Tibial nerve (tissue), 4 donors: ENCODE results near the gene LDB3. TPM values are rescaled to one million over a fixed set of nuclear protein-coding genes. Genes with fewer than 3 reads are reported as not detected.

Source experiments
- DNase-seq, 2 donors: peaks; one replicate each; pipeline ENCODE4 v3.0.0-alpha.2; 2019; ENCODE audit warnings: low spot score in 2 of 2
- H3K27ac ChIP-seq, 4 donors: fragments of 200-600 bp; sonication (generic) in 3 of 4; one replicate each; pipeline ENCODE4 v1.5.1; 2017 to 2019; ENCODE audit warnings: mild to moderate bottlenecking in 1 of 4
- H3K27me3 ChIP-seq, 2 donors: fragments of 200-600 bp; sonication (generic) in 1 of 2; one replicate each; pipeline versions ENCODE4 v1.5.1 to v1.6.0; 2017 to 2019
- H3K36me3 ChIP-seq, 3 donors: fragments of 200-600 bp; sonication (generic); one replicate each; pipeline ENCODE4 v1.5.1; 2018 to 2019
- H3K4me1 ChIP-seq, 4 donors: fragments of 200-600 bp; sonication (generic) in 3 of 4; one replicate each; pipeline ENCODE4 v1.5.1; 2017 to 2019
- H3K4me3 ChIP-seq, 4 donors: fragments of 200-600 bp; sonication (generic) in 3 of 4; one replicate each; pipeline ENCODE4 v1.5.1; 2017 to 2019; ENCODE audit warnings: mild to moderate bottlenecking in 1 of 4, moderate library complexity in 1 of 4
- H3K9me3 ChIP-seq, 4 donors: fragments of 200-600 bp; sonication (generic) in 3 of 4; one replicate each; pipeline ENCODE4 v1.5.1; 2017 to 2019
- EP300 ChIP-seq, 2 donors: sonication (generic); formaldehyde crosslinking; IDR thresholded peaks; one replicate each; pipeline ENCODE4 v1.6.1; 2017; ENCODE audit warnings: antibody characterized with exemption in 2 of 2, mild to moderate bottlenecking in 1 of 2
- POLR2A ChIP-seq, 2 donors: fragments of 450-650 bp; IDR thresholded peaks; one replicate each; pipeline ENCODE4 v1.6.1; 2017; ENCODE audit warnings: antibody characterized with exemption in 2 of 2, mild to moderate bottlenecking in 2 of 2, moderate library complexity in 2 of 2
- WGBS, 2 donors: methylation state at CpG; one replicate each; pipeline ENCODE4 v1.1.5; 2018; 5-methylcytosine and 5-hydroxymethylcytosine counted together
- total RNA-seq, 4 donors: library from RNA; depleted of rRNA; stranded (reverse); fragments of >200 nt; gene quantifications; one replicate each; pipeline ENCODE4 v1.1.0, GENCODE V29; 2016
- TF ChIP-seq, protein P1 (sequence below), 5 experiments: fragments of 200-600 bp in 3 of 5; fragments of 450-650 bp in 2 of 5; sonication (generic) in 3 of 5; IDR thresholded peaks; one replicate each; pipeline ENCODE4 v1.5.1; 2016 to 2019; ENCODE audit warnings: antibody characterized with exemption in 5 of 5, mild to moderate bottlenecking in 3 of 5, moderate library complexity in 2 of 5

LDB3 gene
- total RNA-seq, 4 donors from 2014 or later, result 5.4 to 18.6 (median 7.5) TPM

DNA sequence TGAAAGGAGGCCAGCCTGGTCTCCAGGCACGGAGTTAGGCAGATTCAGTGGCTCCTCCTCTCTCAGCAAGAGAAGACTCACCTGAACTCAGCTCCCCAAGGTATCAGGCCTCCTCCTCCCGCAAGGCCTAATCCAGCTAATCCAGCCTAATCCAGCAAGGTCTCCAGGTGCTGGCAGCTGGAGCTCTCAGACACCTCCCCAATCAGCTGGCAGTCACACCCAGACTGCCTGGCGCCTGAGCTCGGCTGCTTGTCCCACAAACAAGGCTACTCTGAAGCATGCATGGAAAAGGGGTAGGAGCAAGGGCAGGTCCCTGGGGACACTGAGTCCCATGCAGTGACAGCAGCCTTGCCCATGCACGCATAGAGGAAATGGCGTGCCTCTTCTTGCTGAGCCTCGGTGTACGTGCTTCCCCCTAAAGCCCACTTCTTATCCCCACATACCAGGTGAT, 17.3 kb upstream of the LDB3 start:
- DNase-seq, result no peak
- peaks cover 0 to 47% (median 5%) of the 10 kb centered on the region in 4 donors for H3K4me1 ChIP-seq
- TF ChIP-seq, protein P1, sequence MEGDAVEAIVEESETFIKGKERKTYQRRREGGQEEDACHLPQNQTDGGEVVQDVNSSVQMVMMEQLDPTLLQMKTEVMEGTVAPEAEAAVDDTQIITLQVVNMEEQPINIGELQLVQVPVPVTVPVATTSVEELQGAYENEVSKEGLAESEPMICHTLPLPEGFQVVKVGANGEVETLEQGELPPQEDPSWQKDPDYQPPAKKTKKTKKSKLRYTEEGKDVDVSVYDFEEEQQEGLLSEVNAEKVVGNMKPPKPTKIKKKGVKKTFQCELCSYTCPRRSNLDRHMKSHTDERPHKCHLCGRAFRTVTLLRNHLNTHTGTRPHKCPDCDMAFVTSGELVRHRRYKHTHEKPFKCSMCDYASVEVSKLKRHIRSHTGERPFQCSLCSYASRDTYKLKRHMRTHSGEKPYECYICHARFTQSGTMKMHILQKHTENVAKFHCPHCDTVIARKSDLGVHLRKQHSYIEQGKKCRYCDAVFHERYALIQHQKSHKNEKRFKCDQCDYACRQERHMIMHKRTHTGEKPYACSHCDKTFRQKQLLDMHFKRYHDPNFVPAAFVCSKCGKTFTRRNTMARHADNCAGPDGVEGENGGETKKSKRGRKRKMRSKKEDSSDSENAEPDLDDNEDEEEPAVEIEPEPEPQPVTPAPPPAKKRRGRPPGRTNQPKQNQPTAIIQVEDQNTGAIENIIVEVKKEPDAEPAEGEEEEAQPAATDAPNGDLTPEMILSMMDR (IDR thresholded peaks at IDR 0.05), result no peak
- TF ChIP-seq POLR2A (IDR thresholded peaks at IDR 0.05) (no peak), EP300 (IDR thresholded peaks at IDR 0.05) (no peak)
- no peak overlapping the region for H3K27ac ChIP-seq
- no peaks in the 10 kb centered on the region for H3K9me3 ChIP-seq
- H3K27me3 ChIP-seq, result no peaks in the 10 kb centered on the region
- 87 to 94% methylated on average over 8 of the region's 8 CpGs for WGBS, 2 donors
- no peaks in the 10 kb centered on the region for H3K36me3 ChIP-seq
- H3K4me3 ChIP-seq, result no peak overlapping the region

DNA sequence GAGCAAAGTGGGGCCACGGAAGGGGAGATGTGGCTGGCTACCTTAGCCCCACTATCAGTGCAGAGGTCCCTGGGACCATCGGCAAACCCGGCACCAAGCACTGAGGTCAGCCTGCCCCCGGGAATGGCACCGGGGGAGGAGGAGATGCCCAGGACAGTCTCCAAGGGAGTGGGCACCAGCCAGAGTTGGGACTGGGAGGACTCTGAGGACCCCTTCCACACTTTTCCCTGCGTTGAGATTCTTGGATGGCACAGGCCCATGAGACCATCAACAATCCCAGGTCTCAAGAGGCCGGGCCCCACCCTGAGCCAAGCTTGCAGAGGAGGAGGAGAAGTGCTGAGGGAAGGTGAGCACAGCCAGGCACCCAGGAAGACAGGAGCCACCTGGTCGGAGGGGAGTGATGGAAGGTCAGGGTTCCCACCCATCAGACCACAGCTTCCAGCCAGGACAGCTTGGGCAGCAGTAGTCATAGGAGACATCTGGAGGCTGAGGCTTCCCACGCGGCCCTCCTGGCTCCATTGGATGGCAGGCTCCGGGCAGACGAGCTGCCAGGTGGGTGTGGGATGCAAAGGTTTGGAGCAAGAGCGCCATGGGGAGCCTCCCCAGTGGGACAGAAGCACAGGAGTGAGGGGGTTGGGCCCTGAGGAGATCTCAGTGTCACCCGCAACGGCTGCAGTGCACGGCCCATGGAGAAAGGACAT, 16.5 kb upstream of the LDB3 start:
- Histone ChIP-seq H3K27me3 (no peaks in the 10 kb centered on the region), H3K4me1 (peaks cover 0 to 47% (median 5%) of the 10 kb centered on the region in 4 donors), H3K4me3 (no peak overlapping the region), H3K9me3 (no peaks in the 10 kb centered on the region), H3K36me3 (no peaks in the 10 kb centered on the region), H3K27ac (no peak overlapping the region)
- 81 to 86% methylated on average over 15 to 16 of the region's 16 CpGs for WGBS, 2 donors
- no peak for DNase-seq
- no peak for TF ChIP-seq POLR2A (IDR thresholded peaks at IDR 0.05)

DNA sequence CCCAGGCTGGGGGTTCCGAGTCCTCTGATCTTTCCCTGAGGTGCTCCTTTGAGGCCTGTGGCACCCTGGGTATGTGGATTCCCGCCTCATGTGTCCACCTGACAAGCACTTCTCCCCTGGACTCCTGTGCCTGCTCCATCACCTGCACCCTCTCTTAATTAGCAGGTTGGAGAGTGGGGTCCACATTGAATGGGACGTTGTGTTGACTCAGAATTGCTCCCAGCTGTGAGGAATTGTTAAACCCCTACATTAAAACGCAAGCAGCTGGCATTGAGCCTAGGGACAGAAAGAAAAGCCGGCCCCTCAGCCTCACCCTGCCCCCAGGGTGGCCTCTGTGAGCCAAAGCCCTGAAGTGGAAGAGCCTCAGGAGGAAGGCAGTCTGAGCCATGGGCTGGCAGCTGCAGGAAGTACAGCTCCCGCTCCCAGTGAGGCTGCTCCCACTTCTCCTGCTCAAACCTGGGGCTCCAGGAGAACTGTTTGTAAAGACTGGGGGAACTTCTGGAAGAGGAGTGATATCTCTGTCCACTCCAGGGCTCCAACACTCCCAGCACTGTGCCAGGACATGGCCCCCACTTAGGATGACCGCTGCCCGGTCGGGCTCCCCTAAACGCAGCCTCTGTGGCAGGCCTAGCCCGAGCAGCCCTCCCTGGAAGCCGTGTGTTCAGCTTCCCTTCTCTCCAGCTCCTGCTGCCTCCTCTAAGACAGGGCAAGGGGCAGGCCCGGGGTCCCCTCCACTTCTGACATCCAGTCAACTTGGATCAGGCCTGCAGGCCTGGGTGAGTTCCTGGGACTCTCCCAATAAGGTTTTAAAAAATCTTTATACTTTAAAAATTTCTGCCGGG, 15.7 kb upstream of the LDB3 start:
- no peak for DNase-seq
- Histone ChIP-seq H3K4me1 (peaks cover 0 to 40% (median 5%) of the 10 kb centered on the region in 4 donors), H3K9me3 (no peaks in the 10 kb centered on the region), H3K27ac (no peak overlapping the region), H3K27me3 (no peaks in the 10 kb centered on the region), H3K4me3 (no peak overlapping the region), H3K36me3 (no peaks in the 10 kb centered on the region)
- 50 to 58% methylated on average over 12 to 14 of the region's 14 CpGs for WGBS, 2 donors
- no peak for TF ChIP-seq POLR2A (IDR thresholded peaks at IDR 0.05)
- TF ChIP-seq EP300 (IDR thresholded peaks at IDR 0.05), result no peak
- TF ChIP-seq, protein P1 (IDR thresholded peaks at IDR 0.05), result no peak

DNA sequence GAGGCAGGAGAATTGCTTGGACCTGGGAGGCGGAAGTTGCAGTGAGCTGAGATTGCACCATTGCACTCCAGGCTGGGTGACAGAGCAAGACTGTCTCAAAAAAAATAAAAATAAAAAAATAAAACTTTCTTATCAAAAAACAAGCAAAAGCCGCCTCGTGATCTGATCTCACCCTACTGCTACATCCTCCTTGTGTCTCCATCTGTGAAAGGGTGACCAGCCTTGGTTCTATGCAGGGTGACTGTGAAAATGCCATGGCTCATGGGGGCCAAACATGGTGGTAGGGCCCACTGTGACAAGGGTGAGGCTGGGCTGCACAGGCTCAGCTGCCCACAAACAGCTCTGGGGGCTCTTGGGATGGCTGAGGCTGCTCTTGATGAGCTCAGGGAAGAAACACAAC, 14.9 kb upstream of the LDB3 start:
- peaks cover 0 to 32% (median 5%) of the 10 kb centered on the region in 4 donors for H3K4me1 ChIP-seq
- no peak overlapping the region for H3K27ac ChIP-seq
- no peaks in the 10 kb centered on the region for H3K9me3 ChIP-seq
- H3K27me3 ChIP-seq, result no peaks in the 10 kb centered on the region
- H3K4me3 ChIP-seq, result no peak overlapping the region
- H3K36me3 ChIP-seq, result no peaks in the 10 kb centered on the region
- DNase-seq, result no peak
- TF ChIP-seq EP300 (IDR thresholded peaks at IDR 0.05) (no peak), POLR2A (IDR thresholded peaks at IDR 0.05) (no peak)
- TF ChIP-seq, protein P1 (IDR thresholded peaks at IDR 0.05), result no peak
- 93 to 98% methylated on average over 3 of the region's 3 CpGs for WGBS, 2 donors

DNA sequence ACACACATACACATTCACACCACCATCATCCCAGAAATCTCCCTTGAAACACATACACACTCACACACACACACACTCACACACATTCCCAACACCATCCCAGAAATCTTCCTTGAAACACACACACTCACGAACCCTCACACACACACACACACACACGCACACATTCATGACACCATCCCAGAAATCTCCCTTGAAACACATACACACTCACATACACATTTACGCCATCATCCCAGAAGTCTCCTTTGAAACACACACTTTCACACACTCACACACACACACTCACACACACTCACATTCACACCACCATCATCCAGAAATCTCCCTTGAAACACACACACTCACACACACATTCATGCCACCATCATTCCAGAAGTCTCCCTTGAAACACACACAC, 14.3 kb upstream of the LDB3 start:
- TF ChIP-seq POLR2A (IDR thresholded peaks at IDR 0.05) (no peak), EP300 (IDR thresholded peaks at IDR 0.05) (no peak)
- TF ChIP-seq, protein P1 (IDR thresholded peaks at IDR 0.05), result no peak
- H3K9me3 ChIP-seq, result no peaks in the 10 kb centered on the region
- H3K36me3 ChIP-seq, result no peaks in the 10 kb centered on the region
- peaks cover 0 to 26% (median 3%) of the 10 kb centered on the region in 4 donors for H3K4me1 ChIP-seq
- no peak overlapping the region for H3K27ac ChIP-seq
- no peak overlapping the region for H3K4me3 ChIP-seq
- WGBS, 2 donors, result 92 to 97% methylated on average over 3 of the region's 3 CpGs
- no peaks in the 10 kb centered on the region for H3K27me3 ChIP-seq
- DNase-seq, result no peak
